ENCODE measurements around the gene CLIP1.

DNA sequence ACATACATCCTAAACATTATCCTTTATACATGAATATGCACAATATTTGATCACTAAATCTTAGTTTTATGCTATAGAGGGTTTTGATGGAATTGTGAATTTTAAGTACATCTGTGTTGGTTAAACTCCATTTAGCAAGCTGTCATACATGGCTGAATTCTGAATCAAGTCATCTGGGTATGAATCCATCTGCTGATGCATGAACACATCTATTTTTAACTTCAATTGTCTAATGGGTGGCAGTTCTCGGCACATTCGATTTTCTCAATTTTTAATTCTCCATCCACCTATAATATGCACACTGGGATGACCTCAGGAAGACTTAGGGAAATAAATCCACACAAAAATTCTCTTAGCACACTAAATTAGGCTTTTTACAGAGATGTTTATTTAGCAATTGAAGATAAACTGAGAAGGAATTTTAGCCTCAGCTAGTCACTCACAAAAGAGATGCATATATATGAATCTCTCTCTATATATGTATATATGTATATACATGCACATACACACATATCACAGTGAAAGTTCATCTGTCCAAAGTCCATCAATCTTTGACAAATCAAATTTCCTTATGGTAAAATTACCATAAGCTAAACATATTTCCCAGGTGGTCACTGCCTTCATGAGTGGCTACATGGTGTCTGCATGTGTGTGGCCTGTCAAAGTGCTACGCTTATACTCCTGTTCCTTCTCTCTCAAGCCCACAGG, 111.7 kb downstream of the CLIP1 start:
- TF ChIP-seq, protein P1, sequence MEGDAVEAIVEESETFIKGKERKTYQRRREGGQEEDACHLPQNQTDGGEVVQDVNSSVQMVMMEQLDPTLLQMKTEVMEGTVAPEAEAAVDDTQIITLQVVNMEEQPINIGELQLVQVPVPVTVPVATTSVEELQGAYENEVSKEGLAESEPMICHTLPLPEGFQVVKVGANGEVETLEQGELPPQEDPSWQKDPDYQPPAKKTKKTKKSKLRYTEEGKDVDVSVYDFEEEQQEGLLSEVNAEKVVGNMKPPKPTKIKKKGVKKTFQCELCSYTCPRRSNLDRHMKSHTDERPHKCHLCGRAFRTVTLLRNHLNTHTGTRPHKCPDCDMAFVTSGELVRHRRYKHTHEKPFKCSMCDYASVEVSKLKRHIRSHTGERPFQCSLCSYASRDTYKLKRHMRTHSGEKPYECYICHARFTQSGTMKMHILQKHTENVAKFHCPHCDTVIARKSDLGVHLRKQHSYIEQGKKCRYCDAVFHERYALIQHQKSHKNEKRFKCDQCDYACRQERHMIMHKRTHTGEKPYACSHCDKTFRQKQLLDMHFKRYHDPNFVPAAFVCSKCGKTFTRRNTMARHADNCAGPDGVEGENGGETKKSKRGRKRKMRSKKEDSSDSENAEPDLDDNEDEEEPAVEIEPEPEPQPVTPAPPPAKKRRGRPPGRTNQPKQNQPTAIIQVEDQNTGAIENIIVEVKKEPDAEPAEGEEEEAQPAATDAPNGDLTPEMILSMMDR (IDR thresholded peaks at IDR 0.05) = no peak
- no peak for TF ChIP-seq EP300 (IDR thresholded peaks at IDR 0.05)
- TF ChIP-seq POLR2AphosphoS5 (IDR thresholded peaks at IDR 0.05) = no peak

All from sigmoid colon (tissue), 4 donors.